GM19023 (cell line): ENCODE data around the gene MISP3.

Experiments
- ATAC-seq: cut with Tn5 transposase; IDR thresholded peaks from one replicate; pipeline ENCODE4 v1.9.1; 2021; ENCODE audit warnings: mild to moderate bottlenecking, moderate library complexity; ENCODE audit not compliant: unreplicated experiment

The MISP3 gene

GRCh38 chr19:14053032-14053431 lies 19.6 kb upstream of the MISP3 start:
- ATAC-seq, result no peak

- ATAC-seq, result no peak
Measured at GRCh38 chr19:14053500-14053899, 19.1 kb upstream of the MISP3 start.

- no peak for ATAC-seq
Measured at GRCh38 chr19:14054099-14054498, 18.5 kb upstream of the MISP3 start.

GRCh38 chr19:14054721-14055120 lies 17.9 kb upstream of the MISP3 start:
- no peak for ATAC-seq

- ATAC-seq, result no peak
Measured at GRCh38 chr19:14055396-14055795, 17.2 kb upstream of the MISP3 start.

- ATAC-seq, result no peak
Measured at GRCh38 chr19:14056069-14056666, 16.4 kb upstream of the MISP3 start.

- ATAC-seq, result no peak
Measured at GRCh38 chr19:14056741-14057356, 15.7 kb upstream of the MISP3 start.

GRCh38 chr19:14058182-14059092 lies 14.1 kb upstream of the MISP3 start:
- ATAC-seq, result no peak

GRCh38 chr19:14059093-14059480 lies 13.5 kb upstream of the MISP3 start:
- ATAC-seq, result no peak

- no peak for ATAC-seq
Measured at GRCh38 chr19:14059652-14060155, 12.9 kb upstream of the MISP3 start.

GRCh38 chr19:14061081-14061749 lies 11.4 kb upstream of the MISP3 start:
- no peak for ATAC-seq

GRCh38 chr19:14061751-14062557 lies 10.6 kb upstream of the MISP3 start, which contains the start of gene PALM3:
PALM3 (minus strand) TSS chr19:14062076; CDS start chr19:14061980, 96 bp downstream.
- ATAC-seq, result no peak

GRCh38 chr19:14062558-14062855 lies 10.1 kb upstream of the MISP3 start:
- no peak for ATAC-seq

- ATAC-seq, result no peak
Measured at GRCh38 chr19:14063105-14063504, 9.5 kb upstream of the MISP3 start.

- no peak for ATAC-seq
Measured at GRCh38 chr19:14066134-14066533, 6.5 kb upstream of the MISP3 start.

- no peak for ATAC-seq
Measured at GRCh38 chr19:14070268-14071050, 2.1 kb upstream of the MISP3 start.

- peak; percentile 53 for ATAC-seq
Measured at GRCh38 chr19:14073261-14073924, 807 bp downstream of the MISP3 start.

- ATAC-seq, result peak; percentile 6
Measured at GRCh38 chr19:14073925-14074838, 1.6 kb downstream of the MISP3 start.
